ENCODE results near the gene CAMK2D.

Gene CAMK2D

GRCh38 chr4:113763029-113763285 lies 1.4 kb upstream of the CAMK2D start:
- no peak for DNase-seq (ENCODE audit: low read depth)

GRCh38 chr4:113762186-113763028 lies 869 bp upstream of the CAMK2D start:
- peak; percentile 100 for DNase-seq (ENCODE audit: low read depth)

- peak; percentile 73 for DNase-seq (ENCODE audit: low read depth)
Measured at GRCh38 chr4:113760795-113761619, 531 bp downstream of the CAMK2D start.

- no peak for DNase-seq (ENCODE audit: low read depth)
Measured at GRCh38 chr4:113760094-113760794, 1.3 kb downstream of the CAMK2D start.

- no peak for DNase-seq (ENCODE audit: low read depth)
Measured at GRCh38 chr4:113759696-113760093, 1.8 kb downstream of the CAMK2D start.

GRCh38 chr4:113758372-113758771 lies 3.2 kb downstream of the CAMK2D start:
- no peak for DNase-seq (ENCODE audit: low read depth)

GRCh38 chr4:113757486-113757885 lies 4.1 kb downstream of the CAMK2D start:
- no peak for DNase-seq (ENCODE audit: low read depth)

GRCh38 chr4:113756005-113756410 lies 5.5 kb downstream of the CAMK2D start:
- DNase-seq (ENCODE audit: low read depth): peak; percentile 53

- DNase-seq (ENCODE audit: low read depth): no peak
Measured at GRCh38 chr4:113750734-113751133, 10.8 kb downstream of the CAMK2D start.

GRCh38 chr4:113750296-113750695 lies 11.2 kb downstream of the CAMK2D start:
- DNase-seq (ENCODE audit: low read depth): no peak

- no peak for DNase-seq (ENCODE audit: low read depth)
Measured at GRCh38 chr4:113749178-113749577, 12.4 kb downstream of the CAMK2D start.

- DNase-seq (ENCODE audit: low read depth): no peak
Measured at GRCh38 chr4:113747949-113748348, 13.6 kb downstream of the CAMK2D start.

GRCh38 chr4:113745711-113746110 lies 15.8 kb downstream of the CAMK2D start:
- DNase-seq (ENCODE audit: low read depth): no peak

- no peak for DNase-seq (ENCODE audit: low read depth)
Measured at GRCh38 chr4:113744667-113745240, 16.8 kb downstream of the CAMK2D start.

- no peak for DNase-seq (ENCODE audit: low read depth)
Measured at GRCh38 chr4:113743690-113744089, 17.8 kb downstream of the CAMK2D start.

GRCh38 chr4:113742643-113743042 lies 18.9 kb downstream of the CAMK2D start:
- no peak for DNase-seq (ENCODE audit: low read depth)

GRCh38 chr4:113741956-113742355 lies 19.6 kb downstream of the CAMK2D start:
- DNase-seq (ENCODE audit: low read depth): no peak

GRCh38 chr4:113740857-113741379 lies 20.6 kb downstream of the CAMK2D start:
- no peak for DNase-seq (ENCODE audit: low read depth)

GRCh38 chr4:113739197-113739596 lies 22.3 kb downstream of the CAMK2D start:
- no peak for DNase-seq (ENCODE audit: low read depth)

GRCh38 chr4:113738251-113738650 lies 23.3 kb downstream of the CAMK2D start:
- peak; percentile 53 for DNase-seq (ENCODE audit: low read depth)

- DNase-seq (ENCODE audit: low read depth): no peak
Measured at GRCh38 chr4:113733685-113734084, 27.9 kb downstream of the CAMK2D start.

GRCh38 chr4:113732967-113733527 lies 28.5 kb downstream of the CAMK2D start:
- no peak for DNase-seq (ENCODE audit: low read depth)

Data from fibroblast of the conjunctiva (primary cell).